Frontal cortex (tissue), 4 donors: ENCODE results near the gene MRPS7. TPM values are rescaled to one million over a fixed set of nuclear protein-coding genes. Genes with fewer than 3 reads are reported as not detected.

Source experiments
- DNase-seq, 2 donors: peaks; one replicate each; pipeline ENCODE4 v3.0.0; 2012; ENCODE audit warnings: low spot score in 2 of 2
- FAIRE-seq: peaks from 2 replicates; lab custom pipeline; 2012; peaks lifted over from hg19 to GRCh38; lab: Jason Lieb, UNC
- total RNA-seq: library from RNA; depleted of rRNA; stranded (reverse); fragments of >200 nt; gene quantifications from one replicate; pipeline ENCODE4 v1.2.3, GENCODE V29; 2014
- donor health status: control.
- donor health status: control.
- donor health status: control.

MRPS7 gene
- total RNA-seq: 37.1 TPM

DNA sequence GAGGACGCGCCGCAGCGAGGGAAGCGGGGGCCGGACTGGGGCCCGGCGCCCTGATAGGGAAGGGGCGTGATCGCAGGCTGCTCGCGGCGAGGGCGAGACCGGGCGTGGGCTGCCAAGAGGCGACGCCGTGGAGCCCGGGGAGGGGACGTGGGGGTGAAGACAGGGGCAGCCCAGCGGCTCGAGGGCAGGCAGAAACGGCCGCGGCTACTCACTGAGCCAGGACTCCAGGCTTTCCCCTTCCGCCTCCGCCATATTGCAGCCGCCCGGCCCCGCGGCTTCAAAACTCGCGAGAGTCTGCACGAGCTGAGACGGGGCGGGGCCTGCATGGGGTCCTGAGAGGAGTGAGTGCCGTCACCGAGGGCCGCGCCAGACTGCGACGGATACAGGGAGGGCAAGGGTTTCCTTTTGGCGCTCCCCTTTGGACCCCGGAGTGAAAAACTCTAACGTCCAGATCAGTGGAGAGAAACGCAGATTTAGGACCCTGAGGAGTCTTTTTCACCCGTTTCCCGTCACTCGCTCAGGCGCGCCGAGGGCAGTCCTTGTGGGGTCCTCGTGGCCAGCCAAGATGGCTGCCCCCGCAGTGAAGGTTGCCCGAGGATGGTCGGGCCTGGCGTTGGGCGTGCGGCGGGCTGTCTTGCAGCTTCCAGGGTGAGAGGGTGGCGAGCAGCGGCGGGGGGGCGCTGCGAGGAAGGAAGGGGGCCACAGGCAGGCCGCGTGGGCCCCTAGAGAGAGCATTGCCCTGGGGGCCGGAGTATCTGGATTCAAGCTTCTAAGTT lies at the start of gene MRPS7, which contains the start of gene GGA3:
Gene MRPS7 (plus strand): TSS at position 544 of the 776 bp plus-strand sequence. CDS start 22 bp downstream, at position 566.
Gene GGA3 (minus strand): TSS at position 271 of the 776 bp plus-strand sequence. CDS start 19 bp downstream, at position 252.
- no peak for FAIRE-seq
- DNase-seq: peak; percentile 94 to 95

DNA sequence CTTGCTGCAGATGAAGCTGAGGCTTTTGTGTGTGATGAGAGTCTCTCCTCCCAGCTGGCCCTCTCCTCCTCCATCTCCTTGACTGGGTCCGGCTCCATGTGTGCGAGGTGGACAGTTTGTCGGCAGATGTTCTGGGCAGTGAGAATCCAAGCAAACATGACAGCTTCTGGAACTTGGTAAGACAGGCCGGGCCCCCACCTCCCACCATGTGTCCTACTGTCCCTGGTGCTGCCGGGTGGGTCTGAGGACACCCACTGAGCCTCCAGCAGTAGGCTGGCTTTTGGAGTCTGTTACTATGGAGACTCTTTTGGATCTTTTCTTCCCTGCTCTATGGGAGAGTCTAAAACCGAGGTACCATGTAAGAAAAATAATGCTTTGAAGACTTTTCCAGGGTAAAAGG lies 43.5 kb upstream of the MRPS7 start:
- no peak for FAIRE-seq
- no peak for DNase-seq

DNA sequence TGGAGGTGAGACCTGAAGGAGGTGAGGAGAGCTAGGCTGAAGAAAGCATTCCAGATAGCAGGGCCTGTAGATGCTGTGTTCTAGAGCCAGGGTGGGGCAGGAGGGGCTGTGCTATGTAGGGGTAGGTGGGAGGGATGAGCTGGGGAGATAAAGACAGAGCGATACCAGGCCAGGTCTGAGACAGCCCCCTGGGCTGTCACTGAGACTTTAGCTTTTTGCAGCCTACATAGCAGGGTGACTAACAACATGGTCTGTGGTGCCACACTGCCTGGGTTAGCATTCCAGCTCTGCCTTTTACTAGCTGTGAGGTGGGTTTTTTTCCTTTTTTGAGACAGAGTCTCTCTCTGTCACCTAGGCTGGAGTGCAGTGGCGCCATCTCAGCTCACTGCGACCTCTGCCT lies 41.9 kb upstream of the MRPS7 start:
- FAIRE-seq (no peak), DNase-seq (no peak)

DNA sequence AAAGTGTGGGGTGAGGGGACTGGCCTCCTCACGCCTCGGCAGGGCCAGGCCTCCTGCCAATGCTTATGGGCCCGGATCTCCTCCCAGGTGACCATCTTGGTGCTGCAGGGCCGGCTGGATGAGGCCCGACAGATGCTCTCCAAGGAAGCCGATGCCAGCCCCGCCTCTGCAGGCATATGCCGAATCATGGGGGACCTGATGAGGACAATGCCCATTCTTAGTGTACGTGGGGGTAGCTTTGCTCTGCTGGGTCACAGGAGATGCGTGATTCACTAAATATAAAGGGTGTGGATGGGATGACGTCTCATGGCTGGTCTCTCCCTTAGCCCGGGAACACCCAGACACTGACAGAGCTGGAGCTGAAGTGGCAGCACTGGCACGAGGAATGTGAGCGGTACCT lies 36.7 kb upstream of the MRPS7 start:
- FAIRE-seq: no peak
- DNase-seq: no peak

DNA sequence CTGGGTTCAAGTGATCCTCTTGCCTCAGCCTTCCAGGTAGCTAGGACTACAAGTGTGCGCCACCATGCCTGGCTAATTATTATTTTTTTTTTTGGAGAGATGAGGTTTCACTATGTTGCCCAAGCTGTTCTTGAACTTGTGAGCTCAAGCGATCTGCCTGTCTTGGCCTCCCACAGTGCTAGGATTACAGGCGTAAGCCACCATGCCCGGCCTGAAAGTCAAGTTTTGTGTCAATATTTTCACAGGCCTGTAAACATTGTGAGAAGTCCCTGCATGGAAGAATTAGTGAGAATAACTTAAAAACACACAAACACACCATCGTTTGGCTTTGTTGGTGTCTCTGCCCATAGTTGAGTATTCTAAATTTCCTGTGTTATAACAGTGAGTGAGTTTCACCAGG lies 34.0 kb upstream of the MRPS7 start:
- DNase-seq: no peak

DNA sequence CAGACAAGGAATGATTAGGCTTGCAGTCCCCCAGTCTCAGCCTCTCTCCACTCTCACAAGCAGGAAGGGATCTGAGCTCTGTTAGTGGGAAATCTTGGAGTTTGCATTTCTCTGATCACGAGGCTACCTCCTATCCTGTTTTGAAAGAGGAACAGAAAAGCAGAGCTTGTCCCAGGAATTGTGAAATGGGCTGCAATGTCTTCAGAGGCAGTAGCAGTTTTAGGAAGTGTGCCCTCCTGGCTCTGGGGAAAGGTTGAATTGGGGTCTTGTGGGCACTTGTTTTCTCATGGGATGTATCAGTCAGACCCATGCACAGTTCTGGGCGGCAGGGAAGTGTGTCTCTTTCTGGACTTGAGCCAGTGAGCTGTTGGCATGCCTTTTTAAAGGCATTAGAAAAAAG lies 33.4 kb upstream of the MRPS7 start:
- FAIRE-seq: no peak
- DNase-seq: no peak

More for the DNA sequence above, 34.0 kb upstream of the MRPS7 start:
- no peak for FAIRE-seq

DNA sequence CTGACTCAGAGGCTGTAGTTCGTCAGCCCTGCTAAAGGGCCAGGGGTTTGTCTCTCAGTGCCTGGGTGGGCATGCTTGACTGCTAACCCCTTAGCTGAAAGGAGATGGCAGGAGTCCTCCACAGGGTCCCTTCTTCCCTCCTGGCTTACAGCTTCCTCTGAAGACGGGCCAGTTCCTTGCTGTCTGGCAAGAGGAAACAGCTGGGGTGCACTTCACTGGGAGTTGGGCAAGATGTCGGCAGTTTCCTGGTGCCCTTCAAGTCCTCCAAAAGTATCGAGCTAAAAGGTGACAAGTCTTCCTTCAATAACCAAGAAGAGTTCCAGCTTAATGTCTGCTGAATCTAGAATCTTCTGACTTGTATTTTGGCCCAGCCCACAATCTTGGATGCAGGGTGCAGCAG lies 32.8 kb upstream of the MRPS7 start:
- FAIRE-seq (no peak), DNase-seq (no peak)

DNA sequence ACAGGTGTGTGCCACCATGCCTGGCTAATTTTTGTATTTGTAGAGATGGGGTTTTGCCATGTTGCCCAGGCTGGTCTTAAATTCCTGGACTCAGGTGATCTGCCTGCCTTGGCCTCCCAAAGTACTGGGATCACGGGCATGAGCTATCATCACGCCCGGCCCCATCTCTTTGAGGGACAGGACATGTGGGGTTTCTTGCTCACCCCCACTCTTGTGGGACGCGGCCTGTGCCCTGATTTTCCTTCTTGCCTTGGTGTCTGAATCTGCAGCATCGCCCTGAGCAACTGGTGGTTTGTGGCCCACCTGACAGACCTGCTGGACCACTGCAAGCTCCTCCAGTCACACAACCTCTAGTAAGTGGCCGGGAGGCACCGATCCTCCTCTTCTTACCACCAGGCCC lies 30.6 kb upstream of the MRPS7 start:
- FAIRE-seq (no peak), DNase-seq (no peak)

DNA sequence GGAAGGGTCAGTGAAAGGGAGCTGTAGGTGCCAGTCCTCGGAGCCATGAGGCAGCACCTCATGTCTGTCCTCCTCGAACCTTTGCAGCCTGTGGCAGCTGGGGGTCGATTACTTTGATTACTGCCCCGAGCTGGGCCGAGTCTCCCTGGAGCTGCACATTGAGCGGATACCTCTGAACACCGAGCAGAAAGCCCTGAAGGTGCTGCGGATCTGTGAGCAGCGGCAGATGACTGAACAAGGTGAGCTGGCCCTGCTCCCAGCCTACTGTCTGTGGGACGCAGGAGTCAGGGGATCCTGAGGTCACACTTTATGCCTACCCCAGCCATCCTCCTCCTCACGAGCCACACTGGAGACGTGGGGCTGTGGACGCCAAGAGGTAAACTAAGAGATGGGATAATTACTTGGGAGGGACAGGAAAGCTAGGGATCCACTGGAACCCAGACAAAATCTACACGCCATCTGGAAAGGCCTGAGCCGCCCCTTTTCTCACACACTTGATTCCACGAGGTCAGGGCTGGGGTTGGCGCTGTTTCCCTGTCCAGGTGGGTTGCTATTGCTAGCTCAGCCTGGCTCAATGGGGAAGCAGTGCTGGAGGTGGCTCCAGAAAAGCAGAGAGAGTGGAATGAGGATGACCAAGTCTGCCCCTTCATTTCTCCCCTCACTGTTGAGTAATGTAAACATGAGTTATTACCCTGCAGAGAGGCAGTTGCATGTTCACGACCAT lies 29.8 kb upstream of the MRPS7 start:
- DNase-seq (no peak), FAIRE-seq (no peak)

DNA sequence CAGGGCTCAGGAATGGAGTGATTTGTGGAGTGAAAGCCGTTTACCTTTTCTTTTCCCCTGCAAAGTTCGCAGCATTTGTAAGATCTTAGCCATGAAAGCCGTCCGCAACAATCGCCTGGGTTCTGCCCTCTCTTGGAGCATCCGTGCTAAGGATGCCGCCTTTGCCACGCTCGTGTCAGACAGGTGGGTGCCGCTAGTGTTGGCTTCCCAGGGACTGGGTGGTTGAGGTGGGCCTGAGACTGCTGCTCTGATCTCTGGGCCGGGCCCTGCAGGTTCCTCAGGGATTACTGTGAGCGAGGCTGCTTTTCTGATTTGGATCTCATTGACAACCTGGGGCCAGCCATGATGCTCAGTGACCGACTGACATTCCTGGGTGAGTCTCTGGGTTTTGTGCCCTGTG lies 28.9 kb upstream of the MRPS7 start:
- FAIRE-seq (no peak), DNase-seq (no peak)

DNA sequence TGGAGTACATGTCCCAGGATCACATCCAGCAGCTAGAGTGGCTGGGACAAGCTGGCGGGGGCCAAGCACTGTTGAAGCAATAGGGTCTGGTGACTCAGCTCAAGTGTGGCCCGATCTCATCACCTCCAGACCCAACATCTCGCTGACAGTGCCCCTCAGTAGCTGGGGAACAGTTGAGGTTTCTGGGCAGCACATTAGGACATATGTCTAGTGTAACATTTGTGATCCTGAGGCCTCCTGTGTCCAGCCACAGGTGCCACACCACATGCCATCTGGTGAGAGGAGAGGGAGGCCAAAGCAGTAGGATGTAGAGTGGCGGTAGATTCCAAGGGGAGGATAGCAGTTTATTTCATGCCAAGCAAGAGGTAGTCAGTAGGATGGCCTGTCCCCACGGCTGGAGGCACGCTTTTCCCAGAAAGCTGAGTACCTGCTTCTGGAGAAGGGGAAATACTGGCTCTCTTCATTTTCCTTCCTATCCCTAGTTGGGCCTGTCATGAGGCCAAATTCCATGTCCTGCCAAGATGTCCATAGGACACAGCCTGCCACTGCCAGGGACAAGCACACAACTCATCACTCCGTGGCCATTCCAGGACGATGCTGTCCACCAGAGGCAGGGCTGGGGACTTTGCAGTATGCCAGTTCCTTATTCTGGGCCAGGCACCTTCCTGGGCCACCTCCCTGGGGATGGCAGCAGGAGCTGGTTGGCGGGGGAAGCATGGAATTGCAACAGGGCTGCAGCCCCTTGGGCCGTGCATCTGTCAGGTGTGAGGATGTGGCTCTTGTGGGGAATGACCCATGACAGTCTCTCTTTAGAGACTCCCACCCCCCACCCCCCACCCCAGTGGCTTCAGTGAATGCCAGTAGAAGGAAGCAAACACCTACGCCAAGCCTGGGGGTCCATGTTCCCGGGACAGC lies 24.3 kb upstream of the MRPS7 start:
- no peak for DNase-seq

DNA sequence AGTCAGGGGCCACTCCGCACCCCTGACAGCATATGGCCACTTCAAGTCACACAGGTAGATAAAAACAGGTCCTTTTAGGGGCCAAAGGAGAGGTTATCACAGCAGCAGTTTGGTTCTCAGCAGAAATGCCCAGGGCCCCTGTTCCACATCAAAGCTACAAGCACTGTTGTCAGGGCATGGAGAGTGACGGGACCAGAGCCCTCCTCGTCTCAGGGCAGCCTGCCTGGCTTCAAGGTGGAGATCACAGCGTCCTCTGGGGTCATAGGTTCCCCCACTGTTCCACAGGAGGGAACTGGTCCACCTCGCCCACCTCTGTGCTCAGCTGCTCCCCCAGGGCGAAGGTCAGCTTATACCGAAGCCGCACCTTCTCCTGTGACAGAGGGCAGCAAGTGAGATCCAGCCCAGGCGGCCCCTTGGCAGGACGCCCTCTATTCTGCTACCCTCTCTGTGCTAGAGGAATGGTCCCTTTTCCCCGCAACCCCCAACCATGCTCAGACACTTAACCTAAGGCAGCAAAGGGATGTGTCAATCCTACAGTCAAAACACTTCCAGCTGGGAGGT lies 23.6 kb upstream of the MRPS7 start:
- DNase-seq (no peak), FAIRE-seq (no peak)

More for the DNA sequence above, 24.3 kb upstream of the MRPS7 start:
- no peak for FAIRE-seq

DNA sequence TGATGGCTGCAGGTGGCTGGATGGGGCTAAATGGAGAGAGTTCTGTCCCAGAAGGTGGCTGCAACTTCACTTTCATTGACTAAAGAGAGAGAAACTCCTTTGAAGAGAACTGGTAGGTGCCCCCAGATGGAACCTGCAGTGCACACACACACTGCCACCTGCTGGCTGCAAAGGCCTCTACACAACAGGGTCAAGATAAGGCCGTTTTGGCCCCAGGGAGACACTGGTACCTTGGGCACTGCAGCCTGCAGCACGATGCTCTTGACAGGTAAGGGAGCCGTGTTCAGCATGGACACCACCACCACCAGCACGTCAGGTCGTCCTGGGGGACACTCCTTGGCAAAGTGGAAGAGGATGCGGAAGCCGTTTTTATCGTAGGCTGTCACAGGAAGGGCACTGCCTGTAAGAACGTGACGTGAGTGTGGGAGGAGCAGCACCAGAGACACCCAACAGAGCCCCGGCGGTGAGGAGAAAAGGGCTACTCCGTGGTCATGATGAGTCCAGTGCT lies 22.9 kb upstream of the MRPS7 start:
- DNase-seq: peak; percentile 46 to 80

DNA sequence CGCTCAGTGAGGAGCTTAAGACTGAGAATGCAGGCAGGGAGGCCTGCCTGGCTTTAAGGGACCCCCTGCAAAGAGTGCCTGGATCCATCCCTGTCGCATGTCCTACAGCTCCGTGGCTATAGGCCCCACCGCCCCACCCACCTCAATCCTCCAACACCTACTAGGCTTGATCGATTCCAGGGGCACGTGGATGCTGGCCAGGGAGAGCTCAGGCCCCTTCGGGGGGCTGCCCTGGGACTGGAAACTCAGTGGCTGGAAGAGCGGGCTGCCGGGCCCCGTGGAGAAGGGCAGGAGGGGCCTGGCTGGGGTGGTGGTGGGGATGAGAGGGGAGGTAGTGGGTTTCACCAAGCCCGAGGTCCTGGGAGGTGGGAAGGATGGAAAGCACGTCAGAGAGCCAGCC lies 22.5 kb upstream of the MRPS7 start:
- DNase-seq (no peak), FAIRE-seq (no peak)

More for the DNA sequence above, 22.9 kb upstream of the MRPS7 start:
- no peak for FAIRE-seq

DNA sequence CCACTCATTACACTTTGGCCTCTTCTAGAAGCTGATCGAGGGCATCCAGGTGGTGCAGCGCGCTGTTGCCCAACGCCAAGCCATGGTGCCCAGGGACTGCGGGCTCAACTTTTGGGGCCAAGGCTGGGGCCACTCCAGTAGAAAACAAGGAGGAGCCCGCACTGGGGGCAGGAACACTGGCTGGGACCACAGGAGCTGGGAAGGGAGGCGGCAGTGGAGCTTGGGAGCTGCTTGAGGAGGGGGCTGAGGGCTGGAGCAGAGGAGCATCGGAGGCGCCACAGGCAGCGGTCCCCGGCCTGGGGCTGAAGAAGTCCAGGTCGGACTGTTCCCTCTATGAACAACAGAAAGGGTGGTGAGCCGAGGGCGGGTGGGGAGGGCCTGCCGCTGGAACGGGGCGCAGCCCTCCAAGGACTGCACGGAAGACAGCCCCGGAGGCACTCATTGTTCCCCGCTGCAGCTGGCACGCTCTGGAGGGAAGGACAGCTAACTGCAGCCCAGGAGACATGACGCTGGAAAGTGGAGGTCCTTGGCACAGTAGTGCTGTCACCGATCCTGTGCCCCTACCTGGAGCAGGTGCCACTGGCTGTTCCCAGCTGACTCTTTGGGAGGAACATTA lies 21.8 kb upstream of the MRPS7 start:
- DNase-seq: no peak
- no peak for FAIRE-seq

DNA sequence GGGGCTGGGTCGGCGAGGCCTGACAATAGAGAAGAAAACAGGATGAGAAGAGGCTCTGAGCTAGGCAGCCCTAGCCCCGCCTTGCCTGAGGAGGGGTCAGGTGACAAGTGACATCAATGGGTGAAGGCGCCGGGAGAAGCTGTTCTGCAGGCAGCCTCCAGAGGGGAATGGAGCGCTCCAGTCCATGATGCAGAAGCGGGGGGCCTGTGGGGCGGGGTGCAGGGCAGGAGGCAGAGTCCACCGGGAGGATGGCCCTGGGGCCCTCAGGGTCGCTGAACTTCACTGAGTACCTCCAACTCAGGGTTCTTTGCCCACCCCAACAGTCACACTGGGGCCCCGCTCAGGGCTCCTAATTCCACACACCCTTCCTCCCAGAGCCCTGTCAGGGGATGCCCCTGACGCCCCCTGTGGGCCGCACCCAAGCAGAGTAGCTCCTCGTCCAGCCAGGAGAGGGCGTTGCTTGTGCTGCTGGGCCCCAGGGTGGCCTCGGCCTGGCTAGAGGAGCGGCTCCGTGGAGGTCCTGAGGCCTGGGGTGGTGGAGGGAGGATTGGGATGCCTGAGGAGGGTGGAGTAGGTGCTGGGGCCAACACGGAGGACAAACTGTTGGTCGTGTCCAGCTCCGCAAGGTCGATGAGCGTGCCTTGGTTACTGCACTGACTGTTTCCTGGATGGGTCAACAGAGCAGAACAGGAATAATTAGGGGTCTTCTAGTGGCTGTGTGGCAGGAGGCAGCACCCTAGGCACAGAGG lies 21.1 kb upstream of the MRPS7 start:
- DNase-seq (peak in 1 of 2 donors; percentile 54), FAIRE-seq (no peak)

DNA sequence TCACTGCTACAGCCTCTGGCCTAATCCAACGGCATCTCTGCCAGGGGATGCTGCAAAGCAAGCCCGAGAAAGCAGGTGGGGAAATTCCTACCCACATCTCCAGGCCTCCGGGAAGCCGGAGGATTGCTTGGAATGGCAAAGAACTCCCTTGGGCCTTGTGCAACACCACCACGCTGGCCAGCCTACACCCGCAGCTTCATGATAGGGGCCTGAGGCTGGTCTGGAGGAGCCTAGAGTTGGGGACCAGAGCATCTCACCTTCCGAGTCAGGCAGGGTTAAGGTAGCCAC lies 20.6 kb upstream of the MRPS7 start:
- DNase-seq: no peak
- FAIRE-seq: no peak

DNA sequence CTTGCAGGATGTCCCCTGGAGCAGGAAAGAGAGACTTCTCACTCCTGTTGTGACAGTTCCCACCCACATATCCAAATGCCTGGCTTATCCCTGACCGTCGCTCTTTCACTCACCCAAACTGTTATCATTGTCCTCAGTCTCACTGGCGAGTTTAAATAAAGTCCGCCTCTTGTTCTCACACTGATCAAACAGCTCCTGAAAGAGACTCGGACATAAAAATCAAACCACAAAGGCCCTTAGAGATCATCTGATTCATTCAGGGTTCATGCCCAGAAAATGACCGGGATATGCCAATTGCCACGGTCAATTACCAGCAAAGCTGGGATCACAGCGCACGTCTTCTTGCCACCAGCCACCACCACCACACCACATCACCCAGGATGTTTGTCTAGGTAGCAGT lies 20.2 kb upstream of the MRPS7 start:
- FAIRE-seq: no peak

DNA sequence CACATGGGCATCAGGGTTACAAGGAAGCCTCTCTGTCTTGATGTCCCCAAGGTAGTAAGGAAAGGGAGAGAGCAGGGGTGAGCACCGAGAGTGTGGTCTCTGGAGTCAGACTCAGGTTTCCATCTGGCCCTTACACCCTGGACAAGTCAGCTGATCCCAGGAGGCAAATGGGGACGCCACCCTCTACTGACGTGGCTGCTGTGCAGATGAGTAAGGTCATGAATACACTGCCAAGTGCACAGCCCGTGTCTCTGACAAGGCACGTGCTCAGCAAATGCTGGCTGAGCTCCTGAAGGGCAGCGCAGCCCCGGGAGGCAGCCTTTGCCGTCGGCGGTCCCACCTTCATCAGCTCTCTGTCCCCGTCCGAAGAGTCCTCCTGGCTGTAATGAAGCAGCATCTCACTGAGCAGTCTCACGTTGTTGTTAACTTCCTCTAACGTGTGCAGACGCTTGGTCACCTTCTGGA lies 19.7 kb upstream of the MRPS7 start:
- FAIRE-seq (no peak), DNase-seq (no peak)

More for the DNA sequence above, 20.2 kb upstream of the MRPS7 start:
- no peak for DNase-seq
